Muscle layer of colon (tissue), 2 donors: ENCODE measurements around the gene UNC119.
"Not testable (repeated sequence)": the region's sequence is repeated elsewhere in the genome, so short reads cannot be mapped to it uniquely, and the experiment has no call there.

ENCODE experiments used
- H3K27ac ChIP-seq: one replicate; pipeline ENCODE4 v1.7.0; 2013; ENCODE audit warnings: low read depth, mild to moderate bottlenecking, low read length, moderate library complexity
- H3K27me3 ChIP-seq, 2 donors: one replicate each; pipeline ENCODE4 v1.7.0; 2013; ENCODE audit warnings: low read length in 2 of 2, mild to moderate bottlenecking in 2 of 2; ENCODE audit not compliant: insufficient read depth in 2 of 2, control insufficient read depth in 1 of 2
- H3K36me3 ChIP-seq: one replicate; pipeline ENCODE4 v1.7.0; 2013; ENCODE audit warnings: mild to moderate bottlenecking, low read length; ENCODE audit not compliant: insufficient read depth
- H3K4me1 ChIP-seq: one replicate; pipeline ENCODE4 v1.7.0; 2013; ENCODE audit warnings: mild to moderate bottlenecking, low read length; ENCODE audit not compliant: insufficient read depth
- H3K4me3 ChIP-seq, 2 donors: one replicate each; pipeline ENCODE4 v1.7.0; 2013; ENCODE audit warnings: low read length in 2 of 2, low read depth in 1 of 2, mild to moderate bottlenecking in 1 of 2, moderate library complexity in 1 of 2
- H3K9ac ChIP-seq: one replicate; pipeline ENCODE4 v1.7.0; 2013; ENCODE audit warnings: low read length
- H3K9me3 ChIP-seq: one replicate; pipeline ENCODE4 v1.7.0; 2013; ENCODE audit warnings: mild to moderate bottlenecking, low read length
- donor health status: abdominal sarcoma.
- donor health status: Adenocarcinoma of cecum.

The UNC119 gene

DNA sequence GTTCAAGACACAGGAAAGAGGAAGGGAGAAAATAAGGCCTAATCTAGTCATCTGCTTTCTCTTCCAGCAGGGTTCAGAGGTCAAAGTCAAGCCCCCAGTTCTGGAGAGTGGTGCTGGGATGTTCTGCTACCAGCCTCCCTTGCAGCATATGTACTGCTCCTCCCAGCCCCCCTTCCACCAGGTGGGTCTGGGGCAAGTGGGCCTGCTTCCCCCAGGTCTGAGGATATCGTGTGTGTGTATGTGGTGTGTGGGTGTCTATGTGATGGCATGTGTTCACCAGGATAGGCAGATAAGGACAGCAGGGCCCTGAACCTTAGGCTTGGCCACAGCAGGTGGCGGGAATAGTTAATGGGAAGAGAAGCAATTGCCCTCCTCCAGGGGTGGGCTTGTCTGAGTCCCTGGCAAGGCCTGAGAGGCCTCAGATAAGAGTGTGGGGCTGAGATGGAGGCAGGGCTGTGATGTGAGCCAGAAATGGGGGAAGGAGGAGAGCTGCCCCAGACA, 25.2 kb downstream of the UNC119 start:
- Histone ChIP-seq H3K4me1 (no peaks in the 10 kb centered on the region), H3K27ac (no peak overlapping the region), H3K9me3 (no peaks in the 10 kb centered on the region), H3K27me3 (peaks cover 0 to 4% of the 10 kb centered on the region in 2 donors), H3K9ac (no peak overlapping the region), H3K36me3 (no peaks in the 10 kb centered on the region), H3K4me3 (no peak overlapping the region)

DNA sequence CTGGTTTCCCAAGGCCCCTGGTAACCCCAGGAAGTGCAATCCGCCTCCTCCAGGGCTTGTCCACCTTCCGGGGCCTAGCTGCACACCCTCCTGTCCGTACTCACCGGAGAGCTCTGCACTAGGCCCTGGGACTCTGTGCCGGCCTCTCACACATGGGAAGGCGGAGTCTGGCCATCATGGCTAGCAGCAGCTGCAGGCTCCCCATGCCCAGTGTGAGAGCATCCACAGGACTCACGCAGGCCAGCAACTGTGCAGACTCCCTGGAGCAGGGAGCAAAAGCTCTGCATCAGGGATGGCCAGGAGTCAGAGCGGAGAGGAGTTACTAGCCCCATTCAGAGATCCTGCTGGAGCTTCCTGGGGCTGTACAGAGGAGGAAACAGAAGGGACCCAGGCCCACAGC, 26.0 kb downstream of the UNC119 start:
- no peak overlapping the region for H3K4me3 ChIP-seq
- peaks cover 0 to under 1% of the 10 kb centered on the region in 2 donors for H3K27me3 ChIP-seq
- H3K27ac ChIP-seq = no peak overlapping the region
- no peaks in the 10 kb centered on the region for H3K9me3 ChIP-seq
- no peak overlapping the region for H3K9ac ChIP-seq
- H3K4me1 ChIP-seq = no peaks in the 10 kb centered on the region
- no peaks in the 10 kb centered on the region for H3K36me3 ChIP-seq

DNA sequence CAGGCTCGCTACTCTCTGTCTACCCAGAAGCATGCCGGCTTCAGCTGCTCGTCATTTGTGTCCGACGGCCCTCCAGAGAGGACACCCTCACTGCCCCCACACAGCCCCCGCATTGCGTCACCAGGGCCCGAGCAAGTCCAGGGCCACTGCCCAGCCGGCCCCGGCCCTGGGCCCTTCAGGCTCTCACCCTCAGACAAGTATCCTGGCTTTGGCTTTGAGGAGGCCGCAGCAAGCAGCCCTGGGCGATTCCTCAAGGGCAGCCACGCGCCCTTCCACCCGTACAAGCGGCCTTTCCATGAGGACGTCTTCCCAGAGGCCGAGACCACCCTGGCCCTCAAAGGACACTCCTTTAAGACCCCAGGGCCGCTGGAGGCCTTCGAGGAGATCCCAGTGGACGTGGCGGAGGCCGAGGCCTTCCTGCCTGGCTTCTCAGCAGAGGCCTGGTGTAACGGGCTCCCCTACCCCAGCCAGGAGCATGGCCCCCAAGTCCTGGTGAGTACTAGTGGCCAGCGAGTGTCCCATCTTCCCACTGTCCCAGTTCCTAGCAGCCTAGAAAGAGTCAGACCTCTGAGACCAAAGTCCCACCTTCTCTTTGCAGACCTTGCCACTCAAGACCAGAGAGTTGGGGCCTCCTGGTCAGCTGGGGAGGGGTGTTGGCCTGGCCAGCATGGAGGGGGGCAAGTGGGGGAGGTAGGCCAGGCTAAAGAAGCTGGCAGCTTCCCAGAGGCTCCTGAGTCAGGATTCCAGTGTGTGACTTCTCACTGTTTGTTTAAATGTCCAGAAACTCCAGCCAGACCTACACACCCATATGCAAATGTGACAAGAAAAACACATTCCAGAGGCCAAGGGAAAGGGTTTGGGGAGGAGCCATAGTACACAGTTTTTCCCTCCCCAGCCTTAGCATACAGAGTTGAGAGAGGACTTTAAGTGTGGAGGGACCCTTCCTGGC, 27.7 kb downstream of the UNC119 start:
- Histone ChIP-seq H3K27ac (no peak overlapping the region), H3K27me3 (no peaks in the 10 kb centered on the region), H3K4me1 (no peaks in the 10 kb centered on the region), H3K36me3 (no peaks in the 10 kb centered on the region), H3K9ac (no peak overlapping the region), H3K4me3 (no peak overlapping the region), H3K9me3 (no peaks in the 10 kb centered on the region)

DNA sequence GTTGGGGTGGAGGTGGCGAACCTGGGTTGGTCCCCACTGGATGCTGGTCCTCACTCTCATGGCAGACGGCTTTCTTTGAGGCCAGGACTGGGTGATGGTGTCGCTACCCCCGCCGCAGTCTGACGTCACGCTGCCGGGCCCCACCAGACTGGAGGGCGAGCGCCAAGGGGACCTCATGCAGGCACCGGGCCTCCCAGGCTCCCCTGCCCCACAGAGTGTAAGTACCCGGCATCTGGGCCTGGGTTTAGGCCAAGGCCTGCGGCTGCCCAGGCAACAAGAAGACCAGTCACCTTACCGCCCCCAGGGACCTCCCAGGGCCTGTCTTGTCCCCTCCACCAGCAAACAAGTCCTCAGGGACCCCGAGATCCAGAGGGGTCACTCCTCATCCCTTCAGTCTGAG, 28.5 kb downstream of the UNC119 start:
- no peaks in the 10 kb centered on the region for H3K9me3 ChIP-seq
- H3K27me3 ChIP-seq = no peaks in the 10 kb centered on the region
- H3K27ac ChIP-seq = no peak overlapping the region
- H3K4me3 ChIP-seq = no peak overlapping the region
- H3K9ac ChIP-seq = no peak overlapping the region
- H3K4me1 ChIP-seq = no peaks in the 10 kb centered on the region
- no peaks in the 10 kb centered on the region for H3K36me3 ChIP-seq

DNA sequence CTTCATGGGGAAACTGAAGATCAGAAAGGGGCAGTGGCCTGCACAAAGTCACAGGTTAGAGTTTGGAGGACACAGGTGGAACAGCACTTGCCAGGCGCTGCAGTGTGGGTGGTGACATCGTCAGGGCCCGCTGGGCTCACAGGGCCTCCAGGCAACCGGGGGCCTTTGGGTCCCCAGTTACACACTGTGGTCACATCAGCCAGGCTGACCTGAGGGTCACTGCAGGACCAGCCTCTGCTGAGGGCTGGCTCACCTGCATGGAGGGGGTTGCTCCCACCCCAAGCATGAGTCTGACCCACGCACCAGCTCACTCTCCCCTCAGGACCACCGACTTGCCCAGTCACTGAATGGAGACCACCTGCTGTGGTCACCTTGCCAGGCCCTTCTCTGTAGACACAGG, 29.2 kb downstream of the UNC119 start:
- Histone ChIP-seq H3K36me3 (no peaks in the 10 kb centered on the region), H3K27me3 (no peaks in the 10 kb centered on the region), H3K27ac (no peak overlapping the region), H3K9ac (no peak overlapping the region), H3K9me3 (no peaks in the 10 kb centered on the region), H3K4me3 (no peak overlapping the region), H3K4me1 (no peaks in the 10 kb centered on the region)

DNA sequence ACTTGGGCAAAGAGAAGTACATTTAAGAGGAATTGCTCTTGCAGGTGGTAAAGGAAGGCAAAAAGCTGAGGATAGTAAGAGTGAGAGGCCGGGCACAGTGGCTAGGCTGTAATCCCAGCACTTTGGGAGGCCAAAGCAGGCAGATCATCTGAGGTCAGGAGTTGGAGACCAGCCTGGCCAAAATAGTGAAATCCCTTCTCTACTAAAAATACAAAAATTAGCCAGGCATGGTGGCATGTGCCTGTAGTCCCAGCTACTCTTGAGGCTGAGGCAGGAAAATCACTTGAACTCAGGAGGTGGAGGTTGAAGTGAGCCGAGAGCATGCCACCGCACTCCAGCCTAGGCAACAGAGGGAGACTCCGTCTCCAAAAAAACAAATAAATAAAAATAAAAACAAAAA, 30.1 kb downstream of the UNC119 start:
- H3K4me1 ChIP-seq, H3K9me3 ChIP-seq, H3K9ac ChIP-seq, H3K4me3 ChIP-seq, H3K27ac ChIP-seq, H3K36me3 ChIP-seq, H3K27me3 ChIP-seq: not testable (repeated sequence)

DNA sequence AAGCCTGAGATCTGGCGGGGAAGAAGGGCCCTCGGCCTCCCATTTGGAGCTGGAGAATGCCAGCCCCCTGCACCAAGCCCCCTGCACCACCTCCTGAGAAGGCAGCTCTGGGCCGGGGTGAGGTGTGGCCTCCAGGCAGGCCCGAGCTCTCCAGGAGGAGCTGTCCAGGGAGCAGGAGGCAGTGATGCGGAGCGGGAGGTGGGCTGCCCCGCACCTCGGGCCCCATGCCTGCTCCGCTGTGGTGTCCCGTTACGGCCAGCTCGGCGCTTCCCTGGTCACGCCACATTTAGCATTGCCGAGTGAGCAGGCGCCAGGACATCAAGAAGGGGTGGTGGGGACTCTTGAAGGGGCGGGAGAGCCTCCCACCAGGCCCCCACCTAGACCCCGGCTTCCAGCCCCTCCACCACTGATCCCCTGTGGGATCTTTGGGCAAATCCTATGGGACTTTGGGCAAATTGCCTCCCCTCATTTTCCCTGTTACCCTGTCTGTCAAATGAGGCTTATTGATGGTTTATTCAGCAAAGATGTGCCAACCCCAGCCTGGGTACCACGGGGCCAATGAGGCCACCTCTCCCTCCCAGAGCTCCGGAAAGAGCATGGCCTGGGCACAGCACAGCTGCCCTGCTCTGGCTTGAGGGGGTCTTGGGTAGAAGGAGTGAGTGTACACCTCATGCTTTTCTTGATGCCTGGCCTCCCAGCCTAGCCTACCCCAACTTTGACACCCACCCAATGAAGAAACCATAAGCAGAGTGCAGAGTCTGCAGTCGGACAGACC, 30.9 kb downstream of the UNC119 start:
- Histone ChIP-seq H3K4me1 (no peaks in the 10 kb centered on the region), H3K27ac (no peak overlapping the region), H3K9ac (no peak overlapping the region), H3K4me3 (no peak overlapping the region), H3K9me3 (no peaks in the 10 kb centered on the region), H3K27me3 (no peaks in the 10 kb centered on the region), H3K36me3 (no peaks in the 10 kb centered on the region)

DNA sequence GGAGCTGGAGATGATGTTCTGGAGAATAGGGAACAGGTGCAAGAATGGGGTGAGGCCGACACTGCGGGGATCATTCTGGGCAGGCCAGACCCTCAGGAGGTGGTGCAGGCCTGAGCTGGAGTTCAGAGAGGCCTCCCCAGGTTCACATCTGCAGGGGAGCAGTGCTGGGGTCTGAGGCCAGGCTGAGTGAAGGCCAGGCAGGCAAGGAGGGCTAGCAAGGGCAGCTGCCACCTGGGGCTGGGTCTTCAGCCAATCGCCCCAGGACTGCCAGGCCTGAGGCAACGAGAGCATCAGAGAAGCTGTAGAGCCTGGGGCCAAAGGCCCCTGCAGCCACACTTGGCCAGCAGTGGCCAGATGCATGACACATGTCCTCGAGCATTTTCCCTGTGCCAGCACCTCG, 31.7 kb downstream of the UNC119 start:
- no peak overlapping the region for H3K27ac ChIP-seq
- no peaks in the 10 kb centered on the region for H3K4me1 ChIP-seq
- no peaks in the 10 kb centered on the region for H3K36me3 ChIP-seq
- H3K27me3 ChIP-seq = no peaks in the 10 kb centered on the region
- no peak overlapping the region for H3K4me3 ChIP-seq
- H3K9ac ChIP-seq = no peak overlapping the region
- no peaks in the 10 kb centered on the region for H3K9me3 ChIP-seq

DNA sequence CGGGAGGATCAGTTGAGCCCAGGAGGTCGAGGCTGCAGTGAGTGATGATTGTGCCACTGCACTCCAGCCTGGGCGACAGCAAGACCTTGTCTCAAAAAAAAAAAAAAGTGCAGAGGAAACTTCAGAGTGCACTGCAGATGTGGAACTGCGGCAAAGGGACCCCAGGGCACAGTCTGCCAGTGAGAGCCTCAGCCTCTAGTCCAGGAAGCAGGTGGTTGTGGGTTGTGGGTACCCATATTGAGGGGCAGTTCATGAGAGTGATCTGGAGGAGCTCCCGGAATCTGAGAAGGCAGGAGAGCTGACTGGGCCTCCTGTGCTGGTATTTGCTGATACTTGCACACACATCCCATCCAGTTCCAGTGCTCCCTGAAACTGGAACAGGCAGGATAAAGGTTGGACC, 33.2 kb downstream of the UNC119 start:
- Histone ChIP-seq H3K4me1 (no peaks in the 10 kb centered on the region), H3K36me3 (no peaks in the 10 kb centered on the region), H3K27ac (no peak overlapping the region), H3K9ac (no peak overlapping the region), H3K4me3 (no peak overlapping the region), H3K27me3 (peaks cover 0 to 4% of the 10 kb centered on the region in 2 donors), H3K9me3 (no peaks in the 10 kb centered on the region)

DNA sequence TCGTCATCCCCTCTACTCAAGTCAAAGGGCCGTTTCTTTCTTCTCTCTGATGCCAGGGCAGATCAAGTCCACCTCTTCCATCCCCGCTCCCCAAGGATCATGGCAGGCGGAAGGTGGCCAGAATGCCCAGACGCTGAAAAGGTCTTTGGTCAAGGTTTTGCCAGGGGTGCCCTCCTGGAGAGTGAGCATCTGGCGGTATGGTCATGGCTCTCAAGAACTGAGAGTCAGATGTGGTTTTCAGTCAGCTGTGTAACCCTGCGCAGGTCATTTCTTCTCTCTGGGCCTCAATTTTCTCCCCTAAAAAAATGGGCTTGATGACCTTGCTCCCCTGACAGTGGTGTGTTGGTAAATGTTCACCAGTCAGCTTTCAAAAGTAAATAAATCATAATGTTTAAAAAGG, 33.8 kb downstream of the UNC119 start:
- Histone ChIP-seq H3K9me3 (no peaks in the 10 kb centered on the region), H3K36me3 (no peaks in the 10 kb centered on the region), H3K27me3 (peaks cover 0 to 10% of the 10 kb centered on the region in 2 donors), H3K9ac (no peak overlapping the region), H3K4me3 (no peak overlapping the region), H3K27ac (no peak overlapping the region), H3K4me1 (no peaks in the 10 kb centered on the region)

DNA sequence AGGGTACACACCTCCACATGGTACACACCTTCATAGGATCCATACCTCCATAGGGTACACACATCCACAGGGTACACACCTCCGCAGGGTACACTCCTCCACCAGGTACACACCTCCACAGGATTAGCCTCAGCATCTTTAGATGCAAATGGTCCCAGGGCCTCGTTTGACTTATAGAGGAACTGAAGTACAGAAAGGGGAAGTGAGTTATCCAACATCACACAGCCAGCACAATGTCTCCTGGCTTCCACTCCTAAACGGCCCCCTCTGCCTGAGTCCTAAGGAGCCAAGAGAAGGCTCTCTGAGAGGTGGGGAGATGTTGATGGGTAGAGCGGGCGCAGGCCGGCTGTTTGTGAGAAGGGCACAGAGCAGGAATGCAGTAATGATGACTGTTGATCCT, 34.3 kb downstream of the UNC119 start:
- Histone ChIP-seq H3K27me3 (peaks cover 0 to 12% of the 10 kb centered on the region in 2 donors), H3K27ac (no peak overlapping the region), H3K9me3 (no peaks in the 10 kb centered on the region), H3K4me3 (no peak overlapping the region), H3K9ac (no peak overlapping the region), H3K4me1 (no peaks in the 10 kb centered on the region), H3K36me3 (no peaks in the 10 kb centered on the region)
